Mammary epithelial cell (primary cell): ENCODE data around the gene TBXAS1.

ENCODE experiments used
- EZH2 ChIP-seq: IDR thresholded peaks from 2 replicates; pipeline ENCODE4 v1.6.1; 2012; ENCODE audit warnings: low read length, inconsistent platforms, borderline replicate concordance
- TF ChIP-seq, protein P1 (sequence below), 2 donors: IDR thresholded peaks in 1 of 2; conservative IDR thresholded peaks in 1 of 2; 2 replicates each; pipeline ENCODE4 v1.5.1; 2011 to 2012; ENCODE audit warnings: inconsistent platforms in 2 of 2, low read length in 2 of 2, mild to moderate bottlenecking in 2 of 2, control low read depth in 1 of 2, low read depth in 1 of 2; ENCODE audit not compliant: insufficient read depth in 1 of 2; ENCODE audit errors: extremely low read depth in 1 of 2

GRCh38 chr7:139848274-139848673 is 19.2 kb downstream of the TBXAS1 start:
- no peak for TF ChIP-seq EZH2
- TF ChIP-seq, protein P1, sequence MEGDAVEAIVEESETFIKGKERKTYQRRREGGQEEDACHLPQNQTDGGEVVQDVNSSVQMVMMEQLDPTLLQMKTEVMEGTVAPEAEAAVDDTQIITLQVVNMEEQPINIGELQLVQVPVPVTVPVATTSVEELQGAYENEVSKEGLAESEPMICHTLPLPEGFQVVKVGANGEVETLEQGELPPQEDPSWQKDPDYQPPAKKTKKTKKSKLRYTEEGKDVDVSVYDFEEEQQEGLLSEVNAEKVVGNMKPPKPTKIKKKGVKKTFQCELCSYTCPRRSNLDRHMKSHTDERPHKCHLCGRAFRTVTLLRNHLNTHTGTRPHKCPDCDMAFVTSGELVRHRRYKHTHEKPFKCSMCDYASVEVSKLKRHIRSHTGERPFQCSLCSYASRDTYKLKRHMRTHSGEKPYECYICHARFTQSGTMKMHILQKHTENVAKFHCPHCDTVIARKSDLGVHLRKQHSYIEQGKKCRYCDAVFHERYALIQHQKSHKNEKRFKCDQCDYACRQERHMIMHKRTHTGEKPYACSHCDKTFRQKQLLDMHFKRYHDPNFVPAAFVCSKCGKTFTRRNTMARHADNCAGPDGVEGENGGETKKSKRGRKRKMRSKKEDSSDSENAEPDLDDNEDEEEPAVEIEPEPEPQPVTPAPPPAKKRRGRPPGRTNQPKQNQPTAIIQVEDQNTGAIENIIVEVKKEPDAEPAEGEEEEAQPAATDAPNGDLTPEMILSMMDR (conservative IDR thresholded peaks at IDR 0.05 in 1 of 2, IDR thresholded peaks at IDR 0.05 in 1 of 2; ENCODE audit: extremely low read depth in 1 of 2, insufficient read depth in 1 of 2, low read depth in 1 of 2, low read length in 2 of 2): no peak
